ENCODE results near the gene CPN2. TPM values are rescaled to one million over a fixed set of nuclear protein-coding genes. Genes with fewer than 3 reads are reported as not detected.

CPN2 gene
- total and polyA plus RNA-seq, 2 of the 13 experiments (the other 11 are each of a cell fraction or from before 2014, with no cell fraction given): 26.7 to 27.7 TPM

- TF ChIP-seq ZNF160 (CRISPR knock-in tag; IDR thresholded peaks at IDR 0.05): peak; percentile 54; the same call in 1 of the 2 replicates
- TF ChIP-seq PTBP1 (IDR thresholded peaks at IDR 0.05; ENCODE audit: low read depth, low read length, poor library complexity, severe bottlenecking): no peak
- TF ChIP-seq, protein P1, sequence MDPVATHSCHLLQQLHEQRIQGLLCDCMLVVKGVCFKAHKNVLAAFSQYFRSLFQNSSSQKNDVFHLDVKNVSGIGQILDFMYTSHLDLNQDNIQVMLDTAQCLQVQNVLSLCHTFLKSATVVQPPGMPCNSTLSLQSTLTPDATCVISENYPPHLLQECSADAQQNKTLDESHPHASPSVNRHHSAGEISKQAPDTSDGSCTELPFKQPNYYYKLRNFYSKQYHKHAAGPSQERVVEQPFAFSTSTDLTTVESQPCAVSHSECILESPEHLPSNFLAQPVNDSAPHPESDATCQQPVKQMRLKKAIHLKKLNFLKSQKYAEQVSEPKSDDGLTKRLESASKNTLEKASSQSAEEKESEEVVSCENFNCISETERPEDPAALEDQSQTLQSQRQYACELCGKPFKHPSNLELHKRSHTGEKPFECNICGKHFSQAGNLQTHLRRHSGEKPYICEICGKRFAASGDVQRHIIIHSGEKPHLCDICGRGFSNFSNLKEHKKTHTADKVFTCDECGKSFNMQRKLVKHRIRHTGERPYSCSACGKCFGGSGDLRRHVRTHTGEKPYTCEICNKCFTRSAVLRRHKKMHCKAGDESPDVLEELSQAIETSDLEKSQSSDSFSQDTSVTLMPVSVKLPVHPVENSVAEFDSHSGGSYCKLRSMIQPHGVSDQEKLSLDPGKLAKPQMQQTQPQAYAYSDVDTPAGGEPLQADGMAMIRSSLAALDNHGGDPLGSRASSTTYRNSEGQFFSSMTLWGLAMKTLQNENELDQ (CRISPR knock-in tag; IDR thresholded peaks at IDR 0.05; ENCODE audit: borderline replicate concordance): no peak
- no peak for TF ChIP-seq CBX2 (IDR thresholded peaks at IDR 0.05; ENCODE audit: low read depth, low read length)
- TF ChIP-seq CBX2 (CRISPR knock-in tag; IDR thresholded peaks at IDR 0.05; ENCODE audit: low read depth): no peak
- no peak for TF ChIP-seq ZXDC (CRISPR knock-in tag; IDR thresholded peaks at IDR 0.05)
- no peak for TF ChIP-seq ZNF543 (CRISPR knock-in tag; IDR thresholded peaks at IDR 0.05)
- TF ChIP-seq FIP1L1 (IDR thresholded peaks at IDR 0.05; ENCODE audit: borderline replicate concordance, insufficient read depth, low read depth, low read length): no peak
- TF ChIP-seq, protein P2, sequence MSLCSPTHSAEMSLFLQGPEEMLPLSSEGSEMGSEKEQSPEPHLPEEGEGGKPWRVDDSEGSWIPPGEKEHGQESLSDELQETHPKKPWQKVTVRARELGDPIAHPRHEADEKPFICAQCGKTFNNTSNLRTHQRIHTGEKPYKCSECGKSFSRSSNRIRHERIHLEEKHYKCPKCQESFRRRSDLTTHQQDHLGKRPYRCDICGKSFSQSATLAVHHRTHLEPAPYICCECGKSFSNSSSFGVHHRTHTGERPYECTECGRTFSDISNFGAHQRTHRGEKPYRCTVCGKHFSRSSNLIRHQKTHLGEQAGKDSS (CRISPR knock-in tag; IDR thresholded peaks at IDR 0.05; ENCODE audit: borderline replicate concordance, low read depth): no peak
- TF ChIP-seq EHMT2 (IDR thresholded peaks at IDR 0.05; ENCODE audit: borderline replicate concordance, low read depth, low read length): no peak
- TF ChIP-seq, protein P3, sequence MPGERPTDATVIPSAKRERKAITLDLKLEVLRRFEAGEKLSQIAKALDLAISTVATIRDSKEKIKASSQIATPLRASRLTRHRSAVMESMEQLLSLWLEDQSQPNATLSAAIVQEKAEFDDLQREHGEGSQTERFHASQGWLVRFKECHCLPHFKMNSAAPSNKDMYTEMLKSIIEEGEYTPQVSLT (CRISPR knock-in tag; IDR thresholded peaks at IDR 0.05; ENCODE audit: borderline replicate concordance, low read depth): no peak
- no peak; the same call in 1 of the 2 replicates for TF ChIP-seq KAT7 (CRISPR knock-in tag; IDR thresholded peaks at IDR 0.05; ENCODE audit: borderline replicate concordance)
- TF ChIP-seq ZNF549 (CRISPR knock-in tag; IDR thresholded peaks at IDR 0.05): no peak
- TF ChIP-seq MAFF (IDR thresholded peaks at IDR 0.05; ENCODE audit: low read depth, low read length): no peak
- peak; percentile 44; the same call in 1 of the 2 replicates for TF ChIP-seq CEBPG (CRISPR knock-in tag; IDR thresholded peaks at IDR 0.05)
- no peak for TF ChIP-seq ZBTB34 (CRISPR knock-in tag; IDR thresholded peaks at IDR 0.05)
- no peak for TF ChIP-seq SNAI1 (CRISPR knock-in tag; IDR thresholded peaks at IDR 0.05; ENCODE audit: borderline replicate concordance)
- TF ChIP-seq, protein P4, sequence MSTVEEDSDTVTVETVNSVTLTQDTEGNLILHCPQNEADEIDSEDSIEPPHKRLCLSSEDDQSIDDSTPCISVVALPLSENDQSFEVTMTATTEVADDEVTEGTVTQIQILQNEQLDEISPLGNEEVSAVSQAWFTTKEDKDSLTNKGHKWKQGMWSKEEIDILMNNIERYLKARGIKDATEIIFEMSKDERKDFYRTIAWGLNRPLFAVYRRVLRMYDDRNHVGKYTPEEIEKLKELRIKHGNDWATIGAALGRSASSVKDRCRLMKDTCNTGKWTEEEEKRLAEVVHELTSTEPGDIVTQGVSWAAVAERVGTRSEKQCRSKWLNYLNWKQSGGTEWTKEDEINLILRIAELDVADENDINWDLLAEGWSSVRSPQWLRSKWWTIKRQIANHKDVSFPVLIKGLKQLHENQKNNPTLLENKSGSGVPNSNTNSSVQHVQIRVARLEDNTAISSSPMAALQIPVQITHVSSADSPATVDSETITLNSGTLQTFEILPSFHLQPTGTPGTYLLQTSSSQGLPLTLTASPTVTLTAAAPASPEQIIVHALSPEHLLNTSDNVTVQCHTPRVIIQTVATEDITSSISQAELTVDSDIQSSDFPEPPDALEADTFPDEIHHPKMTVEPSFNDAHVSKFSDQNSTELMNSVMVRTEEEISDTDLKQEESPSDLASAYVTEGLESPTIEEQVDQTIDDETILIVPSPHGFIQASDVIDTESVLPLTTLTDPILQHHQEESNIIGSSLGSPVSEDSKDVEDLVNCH (CRISPR knock-in tag; IDR thresholded peaks at IDR 0.05): no peak
Observed at GRCh38 chr3:194320744-194321243, 30.3 kb downstream of the CPN2 start (continued).
